Stimulated activated naive B cell treated with anti-CD40 and anti-IgM and Interleukin-4, amounts not matched to agents 10 μg/mL and 1 μg/mL and 100 μg/mL, for 72 hours (primary cell): ENCODE results near the gene FBXO7.

ENCODE experiments used
- ATAC-seq, 2 donors: fragments of 150-1000 bp; cut with Tn5 transposase; replicated peaks; 2 replicates each; pipeline ENCODE4 v1.10.0; 2021; ENCODE audit warnings: moderate library complexity in 1 of 2
- DNase-seq: peaks from one replicate; pipeline ENCODE4 v3.0.0; 2021
- H3K27ac Mint-ChIP-seq: one replicate; pipeline ENCODE4 v1.8.0; 2022; ENCODE audit warnings: mild to moderate bottlenecking, mixed read lengths
- H3K27me3 Mint-ChIP-seq, 2 donors: one replicate each; pipeline ENCODE4 v1.8.0; 2022; ENCODE audit warnings: mixed read lengths in 2 of 2
- H3K36me3 Mint-ChIP-seq, 2 donors: one replicate each; pipeline ENCODE4 v1.8.0; 2022; ENCODE audit warnings: mixed read lengths in 2 of 2, mild to moderate bottlenecking in 1 of 2
- H3K4me1 Mint-ChIP-seq, 2 donors: one replicate each; pipeline ENCODE4 v1.8.0; 2022; ENCODE audit warnings: mixed read lengths in 2 of 2, mild to moderate bottlenecking in 1 of 2
- H3K4me3 Mint-ChIP-seq, 2 donors: one replicate each; pipeline ENCODE4 v1.8.0; 2022; ENCODE audit warnings: mild to moderate bottlenecking in 2 of 2, mixed read lengths in 2 of 2, moderate library complexity in 1 of 2
- H3K9me3 Mint-ChIP-seq, 2 donors: one replicate each; pipeline ENCODE4 v1.8.0; 2022; ENCODE audit warnings: mixed read lengths in 2 of 2, mild to moderate bottlenecking in 1 of 2

The FBXO7 gene

DNA sequence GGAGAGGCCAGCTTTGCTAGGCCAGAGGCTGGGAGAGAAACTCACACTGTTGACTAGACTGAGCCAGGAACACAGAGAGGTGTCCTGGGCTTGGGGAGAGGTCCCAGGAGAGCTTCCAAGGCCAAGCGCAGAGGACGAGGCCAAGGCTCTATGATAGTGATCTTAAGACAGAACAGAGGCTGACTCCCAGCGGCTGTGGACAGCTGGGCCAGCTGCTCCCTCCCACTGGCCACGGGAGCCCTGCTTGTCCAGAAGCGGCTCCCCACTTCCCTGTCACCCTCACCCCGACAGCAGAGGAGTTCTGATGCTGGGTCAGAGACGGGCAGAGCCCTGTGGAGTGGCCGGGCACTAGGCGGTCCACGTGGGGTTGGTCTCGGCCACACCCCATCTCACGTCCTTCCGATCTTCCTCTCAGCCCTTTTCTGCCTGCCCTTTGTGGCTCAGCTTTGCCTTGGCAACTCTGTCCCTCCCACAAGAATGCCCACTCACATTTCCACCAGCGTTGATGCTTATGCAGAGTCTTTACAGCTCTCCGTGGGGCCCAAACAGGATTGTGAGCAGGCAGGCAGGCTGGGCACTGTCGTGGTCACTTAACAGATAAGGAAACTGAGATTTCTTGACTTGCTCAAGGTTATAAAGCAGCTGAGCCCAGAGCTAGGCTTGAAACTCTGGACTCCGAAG, 68.2 kb downstream of the FBXO7 start:
- H3K9me3 Mint-ChIP-seq: peaks cover 2 to 3% of the 10 kb centered on the region in 2 donors
- ATAC-seq (no peak), DNase-seq (no peak)
- peaks cover 0 to 3% of the 10 kb centered on the region in 2 donors for H3K4me1 Mint-ChIP-seq
- peaks cover 16 to 28% of the 10 kb centered on the region in 2 donors for H3K27me3 Mint-ChIP-seq
- no peak overlapping the region for H3K4me3 Mint-ChIP-seq
- H3K36me3 Mint-ChIP-seq: peaks cover 3 to 5% of the 10 kb centered on the region in 2 donors
- no peak overlapping the region for H3K27ac Mint-ChIP-seq

- no peaks in the 10 kb centered on the region for H3K36me3 Mint-ChIP-seq
- DNase-seq (no peak), ATAC-seq (no peak)
- H3K9me3 Mint-ChIP-seq: no peaks in the 10 kb centered on the region
- no peak overlapping the region for H3K4me3 Mint-ChIP-seq
- no peaks in the 10 kb centered on the region for H3K4me1 Mint-ChIP-seq
- no peak overlapping the region for H3K27ac Mint-ChIP-seq
- H3K27me3 Mint-ChIP-seq: peaks cover 0 to 18% of the 10 kb centered on the region in 2 donors
Observed at GRCh38 chr22:32544953-32545558, 70.4 kb downstream of the FBXO7 start.

- Mint-ChIP-seq H3K27me3 (peaks cover 0 to 18% of the 10 kb centered on the region in 2 donors), H3K4me1 (no peaks in the 10 kb centered on the region), H3K36me3 (no peaks in the 10 kb centered on the region), H3K4me3 (no peak overlapping the region), H3K9me3 (no peaks in the 10 kb centered on the region), H3K27ac (no peak overlapping the region)
- no peak for DNase-seq
- ATAC-seq: no peak
Observed at GRCh38 chr22:32545801-32546200, 71.2 kb downstream of the FBXO7 start.

GRCh38 chr22:32546496-32546895, 71.9 kb downstream of the FBXO7 start:
- Mint-ChIP-seq H3K36me3 (no peaks in the 10 kb centered on the region), H3K9me3 (no peaks in the 10 kb centered on the region), H3K4me3 (no peak overlapping the region), H3K4me1 (no peaks in the 10 kb centered on the region), H3K27ac (no peak overlapping the region), H3K27me3 (peaks cover 0 to 18% of the 10 kb centered on the region in 2 donors)
- no peak for DNase-seq
- no peak for ATAC-seq

- ATAC-seq (no peak), DNase-seq (no peak)
- Mint-ChIP-seq H3K27ac (no peak overlapping the region), H3K4me1 (no peaks in the 10 kb centered on the region), H3K4me3 (no peak overlapping the region), H3K9me3 (no peaks in the 10 kb centered on the region), H3K36me3 (no peaks in the 10 kb centered on the region), H3K27me3 (peaks cover 0 to 18% of the 10 kb centered on the region in 2 donors)
Observed at GRCh38 chr22:32546935-32547334, 72.3 kb downstream of the FBXO7 start.

GRCh38 chr22:32548039-32548438, 73.4 kb downstream of the FBXO7 start:
- Mint-ChIP-seq H3K27me3 (peaks cover 0 to 13% of the 10 kb centered on the region in 2 donors), H3K36me3 (no peaks in the 10 kb centered on the region), H3K9me3 (no peaks in the 10 kb centered on the region), H3K27ac (no peak overlapping the region), H3K4me3 (no peak overlapping the region), H3K4me1 (no peaks in the 10 kb centered on the region)
- DNase-seq (no peak), ATAC-seq (no peak)
